ENCODE results near the gene RAB25. TPM values are rescaled to one million over a fixed set of nuclear protein-coding genes. Genes with fewer than 3 reads are reported as not detected.

RAB25 gene
- total RNA-seq, 1 experiment from 2014 or later, result 141 TPM

DNA sequence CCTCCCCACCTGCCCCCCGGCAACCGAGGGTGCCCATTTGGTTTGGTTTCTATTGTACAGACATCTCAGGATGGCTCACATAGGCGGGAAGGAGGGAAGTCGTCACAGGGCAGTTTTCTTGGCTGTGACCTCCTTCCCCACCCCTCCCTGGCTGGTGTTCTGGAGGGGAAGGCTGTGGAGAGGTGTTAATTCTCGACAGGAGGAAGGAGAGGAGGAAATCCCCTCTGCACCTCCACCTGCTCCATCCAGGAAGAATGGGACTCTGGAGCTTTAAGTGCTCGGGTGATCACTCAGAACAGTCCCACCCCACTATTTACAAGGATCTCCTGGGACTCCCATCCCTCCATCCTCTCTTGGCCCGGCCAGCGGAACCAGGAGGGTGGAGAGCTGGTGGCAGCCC is 13.7 kb downstream of the RAB25 start:
- Mint-ChIP-seq H3K36me3 (ENCODE audit: insufficient read depth, unreplicated experiment) (peaks cover 29% of the 10 kb centered on the region), H3K27ac (ENCODE audit: unreplicated experiment) (no peak overlapping the region), H3K4me3 (ENCODE audit: unreplicated experiment) (no peak overlapping the region), H3K27me3 (ENCODE audit: insufficient read depth, unreplicated experiment) (no peaks in the 10 kb centered on the region), H3K9me3 (ENCODE audit: unreplicated experiment) (no peaks in the 10 kb centered on the region), H3K4me1 (ENCODE audit: low read depth, unreplicated experiment) (peaks cover 6% of the 10 kb centered on the region)
- no peak for TF ChIP-seq CTCF (IDR thresholded peaks at IDR 0.05; ENCODE audit: insufficient read depth in 1 of 2, low read depth in 1 of 2, low read length in 1 of 2, severe bottlenecking in 1 of 2, unreplicated experiment in 1 of 2)
- Histone ChIP-seq H3K4me1 (no peaks in the 10 kb centered on the region), H3K36me3 (ENCODE audit: control insufficient read depth, insufficient read depth, low read length) (peaks cover 1% of the 10 kb centered on the region; the same call in 1 of the 2 replicates), H3K27me3 (replicated peaks; ENCODE audit: control insufficient read depth, insufficient read depth, low read length) (no peaks in the 10 kb centered on the region), H3K9me3 (no peaks in the 10 kb centered on the region), H3K4me3 (ENCODE audit: low read depth, low read length) (no peak overlapping the region)
- CTCF ChIA-PET, result no interaction called here
- POLR2A ChIA-PET, result no interaction called here
- no TSS peak for BruUV-seq (replicated peaks)
- no peak for DNase-seq
- intact Hi-C loops (cut with micrococcal nuclease; ENCODE audit: unreplicated experiment), result no loop called here

GRCh38 chr1:156075162-156075561 is 14.2 kb downstream of the RAB25 start:
- Mint-ChIP-seq H3K27me3 (ENCODE audit: insufficient read depth, unreplicated experiment) (no peaks in the 10 kb centered on the region), H3K4me1 (ENCODE audit: low read depth, unreplicated experiment) (peaks cover 6% of the 10 kb centered on the region), H3K36me3 (ENCODE audit: insufficient read depth, unreplicated experiment) (peaks cover 27% of the 10 kb centered on the region), H3K4me3 (ENCODE audit: unreplicated experiment) (no peak overlapping the region), H3K27ac (ENCODE audit: unreplicated experiment) (no peak overlapping the region), H3K9me3 (ENCODE audit: unreplicated experiment) (no peaks in the 10 kb centered on the region)
- H3K27me3 ChIP-seq (replicated peaks; ENCODE audit: control insufficient read depth, insufficient read depth, low read length), result no peaks in the 10 kb centered on the region
- no peak for DNase-seq
- H3K4me3 ChIP-seq (ENCODE audit: low read depth, low read length), result no peak overlapping the region
- CTCF ChIA-PET, result no interaction called here
- no TSS peak for BruUV-seq (replicated peaks)
- no peaks in the 10 kb centered on the region for H3K4me1 ChIP-seq
- no peak for TF ChIP-seq CTCF (IDR thresholded peaks at IDR 0.05; ENCODE audit: insufficient read depth in 1 of 2, low read depth in 1 of 2, low read length in 1 of 2, severe bottlenecking in 1 of 2, unreplicated experiment in 1 of 2)
- peaks cover 1% of the 10 kb centered on the region; the same call in 1 of the 2 replicates for H3K36me3 ChIP-seq (ENCODE audit: control insufficient read depth, insufficient read depth, low read length)
- intact Hi-C loops (cut with micrococcal nuclease; ENCODE audit: unreplicated experiment), result no loop called here
- no peaks in the 10 kb centered on the region for H3K9me3 ChIP-seq
- POLR2A ChIA-PET, result no interaction called here

DNA sequence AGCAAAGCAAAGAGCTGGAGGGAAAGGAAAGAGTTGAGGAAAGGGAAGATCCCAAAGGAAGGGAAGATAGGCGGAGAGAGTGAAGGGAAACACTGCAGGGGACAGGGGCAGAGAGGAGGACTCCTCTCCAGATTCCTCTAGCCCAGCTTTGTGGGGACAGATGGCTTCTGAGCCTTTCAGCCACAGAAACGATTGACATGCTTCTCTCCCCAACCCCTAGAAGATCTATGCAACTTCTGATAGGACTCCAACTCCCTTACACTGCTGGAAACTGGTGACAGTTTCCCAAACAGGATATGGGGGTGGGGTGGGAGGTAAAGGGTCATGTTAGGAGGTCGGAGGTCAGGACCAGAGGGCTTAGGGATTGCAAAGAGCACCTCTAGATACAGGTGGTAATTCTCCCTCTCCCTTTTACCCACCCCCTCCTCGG is 14.8 kb downstream of the RAB25 start:
- CTCF ChIA-PET, result interaction anchor here (0.5 kb wide), 1 partner anchor 50 kb away, joined by 3 read pairs; no protein-coding TSS in a partner anchor

More for the DNA sequence above, 14.8 kb downstream of the RAB25 start:
- intact Hi-C loops (cut with micrococcal nuclease; ENCODE audit: unreplicated experiment), result no loop called here
- no peak for TF ChIP-seq CTCF (IDR thresholded peaks at IDR 0.05; ENCODE audit: insufficient read depth in 1 of 2, low read depth in 1 of 2, low read length in 1 of 2, severe bottlenecking in 1 of 2, unreplicated experiment in 1 of 2)
- no peak for DNase-seq
- no TSS peak for BruUV-seq (replicated peaks)
- POLR2A ChIA-PET, result no interaction called here
- Histone ChIP-seq H3K9me3 (no peaks in the 10 kb centered on the region), H3K36me3 (ENCODE audit: control insufficient read depth, insufficient read depth, low read length) (peaks cover 1% of the 10 kb centered on the region; the same call in 1 of the 2 replicates), H3K27me3 (replicated peaks; ENCODE audit: control insufficient read depth, insufficient read depth, low read length) (no peaks in the 10 kb centered on the region), H3K4me3 (ENCODE audit: low read depth, low read length) (no peak overlapping the region), H3K4me1 (no peaks in the 10 kb centered on the region)
- Mint-ChIP-seq H3K27me3 (ENCODE audit: insufficient read depth, unreplicated experiment) (no peaks in the 10 kb centered on the region), H3K27ac (ENCODE audit: unreplicated experiment) (no peak overlapping the region), H3K36me3 (ENCODE audit: insufficient read depth, unreplicated experiment) (peaks cover 21% of the 10 kb centered on the region), H3K9me3 (ENCODE audit: unreplicated experiment) (no peaks in the 10 kb centered on the region), H3K4me3 (ENCODE audit: unreplicated experiment) (no peak overlapping the region), H3K4me1 (ENCODE audit: low read depth, unreplicated experiment) (peaks cover 6% of the 10 kb centered on the region)

Data from Caco-2 (cell line).